OCI-LY3 (cell line): ENCODE results near the gene NUMBL.

Source experiments
- EZH2phosphoT487 ChIP-seq: fragments of 200-600 bp; shearing (Covaris generic); IDR thresholded peaks from 2 replicates; pipeline ENCODE4 v1.6.1; 2018; ENCODE audit warnings: antibody characterized with exemption, mixed run types, low read depth
- TF ChIP-seq, protein P1 (sequence below): fragments of 200-600, 300-600 bp; sonication (generic); IDR thresholded peaks from 2 replicates; pipeline ENCODE4 v1.5.1; 2014; ENCODE audit warnings: antibody characterized with exemption, low read length, low read depth

GRCh38 chr19:40620161-40620485 is 70.3 kb downstream of the NUMBL start:
- TF ChIP-seq, protein P1, sequence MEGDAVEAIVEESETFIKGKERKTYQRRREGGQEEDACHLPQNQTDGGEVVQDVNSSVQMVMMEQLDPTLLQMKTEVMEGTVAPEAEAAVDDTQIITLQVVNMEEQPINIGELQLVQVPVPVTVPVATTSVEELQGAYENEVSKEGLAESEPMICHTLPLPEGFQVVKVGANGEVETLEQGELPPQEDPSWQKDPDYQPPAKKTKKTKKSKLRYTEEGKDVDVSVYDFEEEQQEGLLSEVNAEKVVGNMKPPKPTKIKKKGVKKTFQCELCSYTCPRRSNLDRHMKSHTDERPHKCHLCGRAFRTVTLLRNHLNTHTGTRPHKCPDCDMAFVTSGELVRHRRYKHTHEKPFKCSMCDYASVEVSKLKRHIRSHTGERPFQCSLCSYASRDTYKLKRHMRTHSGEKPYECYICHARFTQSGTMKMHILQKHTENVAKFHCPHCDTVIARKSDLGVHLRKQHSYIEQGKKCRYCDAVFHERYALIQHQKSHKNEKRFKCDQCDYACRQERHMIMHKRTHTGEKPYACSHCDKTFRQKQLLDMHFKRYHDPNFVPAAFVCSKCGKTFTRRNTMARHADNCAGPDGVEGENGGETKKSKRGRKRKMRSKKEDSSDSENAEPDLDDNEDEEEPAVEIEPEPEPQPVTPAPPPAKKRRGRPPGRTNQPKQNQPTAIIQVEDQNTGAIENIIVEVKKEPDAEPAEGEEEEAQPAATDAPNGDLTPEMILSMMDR: no peak
- no peak for TF ChIP-seq EZH2phosphoT487
